Cerebellar nuclear complex (tissue), 1 donor: ENCODE data around the gene SLC2A4RG.

Experiments
- DNase-seq, 2 experiments: peaks; one replicate each; lab custom pipeline; 2025; lab: John Stamatoyannopoulos, UW

SLC2A4RG gene

GRCh38 chr20:63777614-63778013, 38.0 kb downstream of the SLC2A4RG start:
- DNase-seq = no peak

- no peak for DNase-seq
These were observed 38.6 kb downstream of the SLC2A4RG start for GRCh38 chr20:63778034-63778752.

DNA sequence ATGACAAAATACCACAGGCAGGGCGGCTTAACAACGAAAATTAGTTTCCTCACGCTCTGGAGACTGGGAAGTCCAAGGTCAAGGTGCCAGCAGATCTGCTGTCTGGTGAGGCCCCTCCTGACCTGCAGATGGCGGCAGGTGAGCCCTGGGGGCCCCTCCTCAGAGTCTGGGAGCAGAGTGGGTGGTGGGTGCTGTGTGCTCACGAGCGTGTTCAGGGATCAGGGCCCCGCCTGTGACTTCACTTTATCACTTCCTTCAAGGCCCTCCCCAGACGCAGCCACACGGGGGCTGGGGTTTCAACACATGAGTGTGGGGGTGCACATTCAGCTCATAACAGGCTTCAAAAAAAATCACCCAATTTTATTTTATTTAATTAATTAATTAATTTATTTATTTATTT, 39.3 kb downstream of the SLC2A4RG start:
- no peak for DNase-seq

DNA sequence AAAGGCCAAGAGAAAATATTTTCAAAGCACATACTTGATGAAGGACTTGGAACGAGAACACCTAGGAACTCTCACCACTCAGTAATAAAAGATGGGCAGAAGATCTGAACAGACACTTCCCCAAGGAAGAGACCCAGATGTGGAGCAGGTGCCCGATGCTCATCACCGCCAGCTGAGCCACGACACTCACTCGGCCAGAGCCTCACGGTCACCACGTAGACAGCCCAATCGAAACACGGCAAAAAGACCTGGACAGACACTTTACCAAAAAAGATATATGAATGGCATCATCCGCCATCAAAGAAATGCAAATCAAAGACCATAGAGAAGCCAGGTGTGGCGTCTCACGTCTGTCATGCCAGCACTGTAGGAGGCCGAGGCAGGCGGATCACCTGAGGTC, 41.6 kb downstream of the SLC2A4RG start:
- DNase-seq = no peak

DNA sequence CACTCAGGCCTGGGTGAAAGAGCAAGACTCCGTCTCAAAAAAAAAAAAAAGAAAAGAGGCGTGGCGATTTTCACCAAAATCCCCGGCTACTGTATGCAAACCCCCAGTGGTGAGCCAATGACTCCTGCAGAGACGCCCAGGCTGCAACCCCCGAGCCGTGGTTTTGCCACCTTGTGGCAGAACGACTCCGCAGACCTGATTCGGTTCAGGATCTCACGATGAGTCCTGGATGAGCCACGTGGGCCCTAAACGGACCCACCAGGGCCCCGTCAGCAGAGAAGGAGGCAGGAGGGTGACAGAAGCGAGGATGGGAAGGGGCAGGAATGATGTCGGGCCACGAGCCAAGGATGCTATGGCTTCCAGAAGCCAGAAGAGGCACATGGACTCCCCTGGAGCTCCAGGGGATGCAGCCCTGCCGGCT, 42.5 kb downstream of the SLC2A4RG start:
- no peak for DNase-seq

DNA sequence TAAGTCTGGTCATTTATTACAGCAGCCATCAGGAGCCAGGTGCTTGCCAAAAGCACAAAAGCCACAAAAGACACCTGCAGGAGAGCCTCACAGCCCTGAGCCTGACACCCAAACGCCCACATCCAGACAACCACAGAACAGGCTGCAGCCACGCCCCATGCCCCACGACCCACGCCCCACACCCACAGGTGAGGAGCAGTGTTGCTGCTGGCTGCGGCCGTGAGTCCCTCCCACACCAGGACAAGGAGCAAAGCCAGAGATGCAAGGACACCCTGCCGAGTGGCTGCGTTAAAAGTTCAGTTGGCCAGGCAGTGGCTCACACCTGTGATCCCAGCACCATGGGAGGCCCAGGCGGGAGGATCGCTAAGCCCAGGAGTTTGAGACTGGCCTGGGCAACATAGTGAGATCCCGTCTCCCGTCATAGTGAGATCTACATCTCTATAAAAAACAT, 43.0 kb downstream of the SLC2A4RG start:
- DNase-seq = no peak

- DNase-seq = no peak
These were observed 44.4 kb downstream of the SLC2A4RG start for GRCh38 chr20:63783970-63784369.

- no peak for DNase-seq
These were observed 46.1 kb downstream of the SLC2A4RG start for GRCh38 chr20:63785691-63786131.

DNA sequence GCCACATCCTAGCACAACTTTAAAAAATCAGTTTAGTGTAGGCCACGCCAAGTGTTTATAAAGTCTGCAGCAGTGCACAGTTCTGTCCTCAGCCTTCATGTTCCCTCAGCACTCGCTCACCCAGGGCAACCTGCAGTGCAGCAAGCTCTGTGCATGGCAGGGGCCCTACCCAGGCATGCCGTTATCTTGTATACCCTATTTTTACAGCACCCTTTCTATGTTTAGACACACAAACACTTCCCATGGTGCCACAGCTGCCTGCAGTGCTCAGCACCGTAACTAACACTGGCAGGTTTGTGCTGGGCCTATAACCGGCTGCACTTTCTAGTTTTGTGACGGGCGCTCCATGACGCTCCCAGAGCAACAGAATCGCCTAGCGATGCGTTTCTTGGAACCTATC, 47.7 kb downstream of the SLC2A4RG start:
- DNase-seq = no peak

DNA sequence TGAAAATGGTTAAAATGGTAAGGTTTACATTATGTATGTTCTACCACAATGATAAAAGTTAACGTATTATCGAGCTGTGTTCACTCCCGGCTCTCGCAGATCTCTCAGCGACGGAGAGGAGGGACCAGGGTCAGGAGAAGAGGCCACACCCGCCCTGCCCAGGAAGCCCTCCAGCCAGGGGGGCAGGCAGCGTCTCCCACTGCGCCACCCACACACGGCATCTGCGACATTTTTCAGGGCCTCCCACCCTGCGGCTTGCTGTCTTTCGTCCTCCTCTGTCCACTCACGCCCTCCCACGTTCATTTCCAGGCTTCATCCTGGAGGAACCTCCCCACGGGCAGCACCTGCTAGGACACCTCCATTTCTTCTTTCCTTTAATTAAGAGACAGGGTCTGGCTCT, 48.2 kb downstream of the SLC2A4RG start:
- no peak for DNase-seq

GRCh38 chr20:63789836-63790571, 50.4 kb downstream of the SLC2A4RG start:
- no peak for DNase-seq

DNA sequence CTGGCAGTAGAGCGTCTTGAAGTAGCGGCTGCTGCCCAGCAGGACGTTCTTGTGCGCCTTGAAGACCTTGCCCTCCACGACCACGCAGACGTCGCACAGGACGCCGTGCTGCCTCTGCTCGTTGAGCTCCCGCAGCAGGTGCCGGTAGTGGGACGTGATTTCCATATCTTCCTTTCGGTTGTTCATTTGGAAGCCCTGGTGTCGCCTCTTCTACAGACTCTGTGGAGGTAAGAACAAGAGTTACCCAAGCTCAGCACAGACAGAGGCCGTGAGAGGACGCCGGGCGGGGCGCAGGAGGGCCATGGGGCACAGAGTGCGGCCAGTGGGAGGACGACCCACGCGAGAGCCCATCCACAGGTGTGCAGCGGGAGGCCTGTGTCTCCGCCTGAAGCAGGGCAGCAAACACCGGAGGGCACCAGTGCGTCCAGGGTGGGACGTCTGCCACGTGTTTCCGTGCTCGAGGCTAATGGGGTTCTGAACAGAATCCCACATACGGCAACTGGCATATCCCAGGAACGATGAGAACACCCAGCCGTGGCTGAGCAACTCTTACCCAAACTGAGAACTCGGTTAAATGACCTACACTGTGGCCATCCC, 51.1 kb downstream of the SLC2A4RG start:
- no peak for DNase-seq

DNA sequence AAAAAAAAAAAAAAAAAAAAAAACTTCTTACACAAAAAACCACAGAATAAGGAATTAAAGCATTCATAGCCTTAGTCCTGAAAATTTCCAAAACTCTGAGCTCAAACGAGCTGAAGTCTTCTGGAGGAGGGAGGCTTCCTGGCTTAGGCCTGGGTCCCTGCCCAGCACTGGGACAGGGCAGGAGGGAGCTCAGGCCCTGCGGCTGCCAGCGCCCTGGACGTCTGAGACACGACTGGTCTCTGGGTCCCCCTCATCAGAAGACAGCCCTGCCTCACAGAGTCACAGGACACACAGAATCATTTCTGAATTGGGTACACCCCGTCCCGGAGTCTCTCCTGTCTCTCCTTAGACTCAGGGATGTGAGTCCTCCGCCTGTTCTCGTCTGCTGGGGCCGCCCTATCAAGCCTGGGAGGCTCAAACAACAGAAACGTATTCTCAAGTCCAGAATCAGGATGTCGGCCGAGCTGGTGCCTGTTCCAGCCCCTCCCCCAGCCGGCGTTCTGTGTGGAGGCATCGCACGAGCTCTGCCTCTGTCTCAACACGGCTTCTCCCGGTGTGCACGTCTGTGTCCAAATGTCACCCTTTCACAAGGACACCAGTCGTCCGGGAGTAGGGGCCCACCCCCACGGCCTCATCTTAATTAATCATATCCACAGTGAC, 52.1 kb downstream of the SLC2A4RG start:
- DNase-seq = no peak

DNA sequence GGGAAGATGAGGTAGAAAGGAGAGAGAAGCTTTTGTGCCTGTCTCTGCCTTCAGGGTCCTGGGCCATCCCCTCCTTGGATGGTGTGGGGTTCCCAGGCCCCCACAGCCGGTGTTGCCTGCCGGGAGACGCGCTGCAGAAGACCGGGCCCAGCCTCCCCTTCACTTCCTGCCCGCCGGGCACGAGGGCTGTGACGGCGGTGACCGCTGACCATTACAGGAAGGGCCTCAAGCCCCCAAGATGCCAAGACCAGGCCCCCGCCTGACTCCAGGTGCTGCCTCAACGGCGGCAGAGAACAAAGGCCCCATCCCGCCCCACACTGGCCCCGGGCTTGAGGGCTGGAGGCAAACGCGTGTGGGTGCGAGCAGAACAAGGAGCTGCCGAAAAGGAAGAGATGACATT, 53.3 kb downstream of the SLC2A4RG start:
- DNase-seq = no peak
